Lung (tissue), 12 donors: ENCODE data around the gene KRTAP4-6. TPM values are rescaled to one million over a fixed set of nuclear protein-coding genes. Genes with fewer than 3 reads are reported as not detected.

Source experiments
- ATAC-seq: fragments of 200-7000 bp; cut with Tn5 transposase; one replicate; pipeline ENCODE4 v1.9.1; 2020; ENCODE audit warnings: moderate number of reproducible peaks; ENCODE audit not compliant: insufficient read depth, low FRiP score
- DNase-seq, 3 donors: peaks; one replicate each; pipeline ENCODE4 v3.0.0-alpha.2; 2013 to 2017
- H3K27ac ChIP-seq, 2 donors: one replicate each; pipeline ENCODE4 v1.5.1; 2013; ENCODE audit warnings: mild to moderate bottlenecking in 2 of 2, moderate library complexity in 2 of 2, control low read depth in 1 of 2, inconsistent platforms in 1 of 2, low read depth in 1 of 2, low read length in 1 of 2
- H3K27me3 ChIP-seq, 3 donors: one replicate each; pipeline ENCODE4 v1.5.1; 2013; ENCODE audit warnings: low read length in 2 of 3; ENCODE audit not compliant: control insufficient read depth in 3 of 3, insufficient read depth in 3 of 3
- H3K36me3 ChIP-seq, 4 donors: one replicate each; pipeline ENCODE4 v1.5.1; 2013; ENCODE audit warnings: low read length in 4 of 4, mild to moderate bottlenecking in 1 of 4, moderate library complexity in 1 of 4; ENCODE audit not compliant: control insufficient read depth in 4 of 4, insufficient read depth in 4 of 4
- H3K4me1 ChIP-seq, 5 donors: one replicate each; pipeline ENCODE4 v1.5.1; 2013; ENCODE audit warnings: low read length in 5 of 5, mild to moderate bottlenecking in 2 of 5, moderate library complexity in 1 of 5; ENCODE audit not compliant: control insufficient read depth in 5 of 5, insufficient read depth in 5 of 5
- H3K4me3 ChIP-seq: one replicate; pipeline ENCODE4 v1.5.1; 2013; ENCODE audit warnings: mild to moderate bottlenecking, control low read depth, moderate library complexity
- H3K9ac ChIP-seq, 2 donors: one replicate each; pipeline ENCODE4 v1.5.1; 2013; ENCODE audit warnings: low read length in 2 of 2, control low read depth in 1 of 2; ENCODE audit not compliant: insufficient read depth in 1 of 2
- H3K9me3 ChIP-seq, 4 donors: one replicate each; pipeline ENCODE4 v1.5.1; 2013; ENCODE audit warnings: low read length in 3 of 4, mild to moderate bottlenecking in 1 of 4, moderate library complexity in 1 of 4; ENCODE audit not compliant: control insufficient read depth in 4 of 4, insufficient read depth in 3 of 4
- CTCF ChIP-seq: IDR thresholded peaks from 2 replicates; pipeline ENCODE4 v1.5.1; 2012; ENCODE audit warnings: mild to moderate bottlenecking; ENCODE audit errors: control extremely low read depth, extremely low read depth
- WGBS, 2 donors: extraction: QIAGEN DNeasy Blood & Tissue Kit; methylation state at CpG; one replicate each; pipeline ENCODE4 v1.1.7; 2013; 5-methylcytosine and 5-hydroxymethylcytosine counted together
- polyA plus RNA-seq, 2 donors: library from polyadenylated mRNA; stranded (reverse); fragments of 200-250 nt; gene quantifications; one replicate each; pipeline ENCODE4 v1.2.1, GENCODE V29; 2013
- total RNA-seq, 2 donors: library from RNA; depleted of rRNA in 1 of 2; stranded (reverse); fragments of >200 nt in 1 of 2; gene quantifications; one replicate each; pipeline ENCODE4 v1.2.1, GENCODE V29; 2014 to 2021
- donor health status: control.
- donor health status: control.
- donor health status: Bipolar disorder and iron deficiency.
- donor health status: healthy.
- donor health status: DM: yes; HTN: yes; CAD: no.

Gene KRTAP4-6
- total and polyA plus RNA-seq, 4 donors, result not detected

DNA sequence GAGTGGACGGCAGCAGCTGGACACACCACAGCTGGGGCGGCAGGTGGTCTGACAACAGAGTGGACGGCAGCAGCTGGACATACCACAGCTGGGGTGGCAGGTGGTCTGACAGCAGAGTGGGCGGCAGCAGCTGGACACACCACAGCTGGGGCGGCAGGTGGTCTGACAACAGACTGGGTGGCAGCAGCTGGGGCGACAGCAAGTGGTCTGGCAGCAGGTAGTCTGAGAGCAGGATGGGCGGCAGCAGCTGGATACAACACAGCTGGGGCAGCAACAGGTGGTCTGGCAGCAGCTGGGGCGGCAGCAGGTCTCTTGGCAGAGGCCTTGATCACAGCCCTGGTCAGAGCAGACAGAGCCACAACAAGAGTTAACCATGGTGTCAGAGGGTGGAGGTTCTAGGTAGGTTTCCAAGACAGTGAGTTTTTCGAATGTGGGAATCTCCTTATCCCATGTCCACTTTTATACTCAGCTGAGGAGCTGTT lies 44.2 kb upstream of the KRTAP4-6 start, which contains the start of gene KRTAP4-1:
Gene KRTAP4-1, minus strand, starts transcription at position 432 of the 482 bp plus-strand sequence. Its CDS starts 57 bp downstream, at position 375.
- DNase-seq (no peak), ATAC-seq (no peak)
- no peaks in the 10 kb centered on the region for H3K4me1 ChIP-seq
- TF ChIP-seq CTCF, result no peak
- H3K27ac ChIP-seq, result no peak within 1 kb of the TSS
- H3K27me3 ChIP-seq, result no peaks in the 10 kb centered on the region
- H3K9ac ChIP-seq, result no peak within 1 kb of the TSS
- H3K9me3 ChIP-seq, result peaks cover 0 to 5% (median 0%) of the 10 kb centered on the region in 4 donors
- H3K36me3 ChIP-seq, result no peaks in the 10 kb centered on the region
- H3K4me3 ChIP-seq, result no peak within 1 kb of the TSS
- WGBS, 2 donors, result 75% methylated on average over 9 of the region's 9 CpGs

DNA sequence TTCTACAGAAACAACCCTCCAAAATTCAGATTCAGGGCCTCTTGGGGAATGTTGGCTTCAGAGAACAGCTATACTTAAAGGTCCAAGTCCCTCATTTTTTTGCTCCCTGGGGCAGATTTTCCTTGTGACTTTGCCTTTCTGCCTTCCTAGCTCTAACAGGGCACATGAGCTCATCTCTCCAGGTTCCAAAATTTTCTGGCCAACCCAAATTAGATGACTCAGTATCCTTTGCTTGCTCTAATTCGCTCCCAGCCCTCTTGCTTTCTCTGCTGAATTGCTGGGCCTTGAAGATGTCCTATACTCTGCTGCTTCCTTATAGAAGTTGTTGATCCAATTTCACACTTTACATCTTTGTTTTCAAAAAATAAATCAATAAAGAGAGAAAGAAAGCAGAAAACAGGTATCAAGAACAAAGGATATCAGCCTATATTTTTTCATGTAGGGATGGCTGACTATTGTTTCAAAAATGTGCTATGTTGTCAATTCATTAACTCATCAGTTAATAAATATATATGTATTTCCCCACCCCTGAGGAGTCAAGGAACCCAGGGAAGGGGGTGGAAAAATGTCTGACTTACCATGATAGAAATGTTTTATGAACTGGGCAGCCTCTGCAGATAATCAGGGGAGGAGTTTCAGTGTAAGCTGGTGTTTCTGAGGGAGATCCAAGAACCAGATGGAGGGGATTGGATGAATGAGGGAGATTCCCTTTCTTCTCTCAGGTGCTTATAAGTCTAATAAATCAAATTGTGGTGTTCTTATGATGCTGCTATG lies 38.7 kb upstream of the KRTAP4-6 start:
- no peak for ATAC-seq
- 91 to 97% methylated on average over 1 of the region's 1 CpG for WGBS, 2 donors

GRCh38 chr17:41178341-41178740 lies 38.0 kb upstream of the KRTAP4-6 start:
- DNase-seq, result no peak
- Histone ChIP-seq H3K27me3 (no peaks in the 10 kb centered on the region), H3K9ac (no peak overlapping the region), H3K4me1 (no peaks in the 10 kb centered on the region), H3K27ac (no peak overlapping the region), H3K9me3 (peaks cover 0 to 3% (median 0%) of the 10 kb centered on the region in 4 donors), H3K4me3 (no peak overlapping the region), H3K36me3 (no peaks in the 10 kb centered on the region)
- WGBS, 2 donors, result 93 to 96% methylated on average over 3 of the region's 3 CpGs
- TF ChIP-seq CTCF, result no peak
- ATAC-seq, result no peak

More for the DNA sequence above, 38.7 kb upstream of the KRTAP4-6 start:
- Histone ChIP-seq H3K9me3 (peaks cover 0 to 3% (median 0%) of the 10 kb centered on the region in 4 donors), H3K4me3 (no peak overlapping the region), H3K27me3 (no peaks in the 10 kb centered on the region), H3K4me1 (no peaks in the 10 kb centered on the region), H3K36me3 (no peaks in the 10 kb centered on the region), H3K27ac (no peak overlapping the region), H3K9ac (no peak overlapping the region)
- no peak for DNase-seq
- TF ChIP-seq CTCF, result no peak
